NCI-H748 (cell line): ENCODE measurements around the gene UQCR11.
"Not testable (repeated sequence)": the region's sequence is repeated elsewhere in the genome, so short reads cannot be mapped to it uniquely, and the experiment has no call there.

Experiments
- DNase-seq: peaks from one replicate; lab custom pipeline; 2025; ENCODE audit not compliant: unreplicated experiment; lab: John Stamatoyannopoulos, UW

UQCR11 gene

GRCh38 chr19:1605236-1606137 is at the start of gene UQCR11:
Gene UQCR11, minus strand, starts transcription at chr19:1605462. Its CDS starts 53 bp downstream, at chr19:1605409.
- peak; percentile 91 for DNase-seq

- no peak for DNase-seq
Measured at GRCh38 chr19:1654178-1654792, 49.0 kb upstream of the UQCR11 start.

GRCh38 chr19:1653300-1653628 is 48.0 kb upstream of the UQCR11 start:
- DNase-seq = no peak

GRCh38 chr19:1652471-1653299 is 47.4 kb upstream of the UQCR11 start, which contains the start of gene TCF3:
Gene TCF3, minus strand, starts transcription at chr19:1652615. Its CDS starts 2,367 bp downstream, at chr19:1650248.
- peak; percentile 95 for DNase-seq

GRCh38 chr19:1651568-1652291 is 46.5 kb upstream of the UQCR11 start:
- DNase-seq = peak; percentile 41

GRCh38 chr19:1650650-1651567 is 45.6 kb upstream of the UQCR11 start:
- DNase-seq = no peak

GRCh38 chr19:1649706-1650649 is 44.7 kb upstream of the UQCR11 start:
- DNase-seq = no peak

- no peak for DNase-seq
Measured at GRCh38 chr19:1648920-1649541, 43.8 kb upstream of the UQCR11 start.

GRCh38 chr19:1648459-1648849 is 43.2 kb upstream of the UQCR11 start:
- no peak for DNase-seq

- DNase-seq = no peak
Measured at GRCh38 chr19:1647501-1648458, 42.5 kb upstream of the UQCR11 start.

- DNase-seq = no peak
Measured at GRCh38 chr19:1646659-1647453, 41.6 kb upstream of the UQCR11 start.

GRCh38 chr19:1646149-1646548 is 40.9 kb upstream of the UQCR11 start:
- no peak for DNase-seq

GRCh38 chr19:1645299-1645698 is 40.0 kb upstream of the UQCR11 start:
- DNase-seq = no peak

- no peak for DNase-seq
Measured at GRCh38 chr19:1644070-1644469, 38.8 kb upstream of the UQCR11 start.

GRCh38 chr19:1640893-1641448 is 35.7 kb upstream of the UQCR11 start:
- not testable (repeated sequence) for DNase-seq
